ENCODE results near the gene DCUN1D4.

Gene DCUN1D4

GRCh38 chr4:51842554-51843308 lies at the start of gene DCUN1D4:
DCUN1D4 (plus strand) TSS chr4:51843153; CDS start chr4:51843243, 90 bp downstream.
- DNase-seq (ENCODE audit: low read depth in 1 of 2, low spot score in 1 of 2): peak; percentile 95 to 97

- no peak for DNase-seq (ENCODE audit: low read depth in 1 of 2, low spot score in 1 of 2)
Measured at GRCh38 chr4:51820443-51821234, 22.3 kb upstream of the DCUN1D4 start.

- no peak for DNase-seq (ENCODE audit: low read depth in 1 of 2, low spot score in 1 of 2)
Measured at GRCh38 chr4:51825341-51825740, 17.6 kb upstream of the DCUN1D4 start.

- DNase-seq (ENCODE audit: low read depth in 1 of 2, low spot score in 1 of 2): no peak
Measured at GRCh38 chr4:51830156-51830720, 12.7 kb upstream of the DCUN1D4 start.

- peak; percentile 28 to 44 for DNase-seq (ENCODE audit: low read depth in 1 of 2, low spot score in 1 of 2)
Measured at GRCh38 chr4:51831133-51831532, 11.8 kb upstream of the DCUN1D4 start.

GRCh38 chr4:51833236-51833635 lies 9.7 kb upstream of the DCUN1D4 start:
- no peak for DNase-seq (ENCODE audit: low read depth in 1 of 2, low spot score in 1 of 2)

- no peak for DNase-seq (ENCODE audit: low read depth in 1 of 2, low spot score in 1 of 2)
Measured at GRCh38 chr4:51835079-51835478, 7.9 kb upstream of the DCUN1D4 start.

GRCh38 chr4:51835855-51836254 lies 7.1 kb upstream of the DCUN1D4 start:
- DNase-seq (ENCODE audit: low read depth in 1 of 2, low spot score in 1 of 2): no peak

GRCh38 chr4:51836549-51836948 lies 6.4 kb upstream of the DCUN1D4 start:
- DNase-seq (ENCODE audit: low read depth in 1 of 2, low spot score in 1 of 2): no peak

GRCh38 chr4:51840781-51841180 lies 2.2 kb upstream of the DCUN1D4 start:
- DNase-seq (ENCODE audit: low read depth in 1 of 2, low spot score in 1 of 2): no peak

GRCh38 chr4:51842167-51842553 lies 793 bp upstream of the DCUN1D4 start:
- DNase-seq (ENCODE audit: low read depth in 1 of 2, low spot score in 1 of 2): no peak

- DNase-seq (ENCODE audit: low read depth in 1 of 2, low spot score in 1 of 2): peak; percentile 25 to 47
Measured at GRCh38 chr4:51843309-51844152, 578 bp downstream of the DCUN1D4 start.

GRCh38 chr4:51844153-51845054 lies 1.5 kb downstream of the DCUN1D4 start:
- DNase-seq (ENCODE audit: low read depth in 1 of 2, low spot score in 1 of 2): peak; percentile 56 to 71

- no peak for DNase-seq (ENCODE audit: low read depth in 1 of 2, low spot score in 1 of 2)
Measured at GRCh38 chr4:51845055-51845426, 2.1 kb downstream of the DCUN1D4 start.

- no peak for DNase-seq (ENCODE audit: low read depth in 1 of 2, low spot score in 1 of 2)
Measured at GRCh38 chr4:51845711-51846110, 2.8 kb downstream of the DCUN1D4 start.

- DNase-seq (ENCODE audit: low read depth in 1 of 2, low spot score in 1 of 2): no peak
Measured at GRCh38 chr4:51849430-51849829, 6.5 kb downstream of the DCUN1D4 start.

- DNase-seq (ENCODE audit: low read depth in 1 of 2, low spot score in 1 of 2): no peak
Measured at GRCh38 chr4:51850294-51850693, 7.3 kb downstream of the DCUN1D4 start.

- DNase-seq (ENCODE audit: low read depth in 1 of 2, low spot score in 1 of 2): no peak
Measured at GRCh38 chr4:51851090-51851936, 8.4 kb downstream of the DCUN1D4 start.

- no peak for DNase-seq (ENCODE audit: low read depth in 1 of 2, low spot score in 1 of 2)
Measured at GRCh38 chr4:51851937-51852290, 9.0 kb downstream of the DCUN1D4 start.
